NOMO-1 (cell line): Measurements from ENCODE around the gene PER2.
"Not testable (repeated sequence)": the region's sequence is repeated elsewhere in the genome, so short reads cannot be mapped to it uniquely, and the experiment has no call there.

Experiments used
- DNase-seq, 2 experiments: peaks; one replicate each; lab custom pipeline; 2025; ENCODE audit not compliant: unreplicated experiment in 2 of 2; lab: John Stamatoyannopoulos, UW

PER2 gene

DNA sequence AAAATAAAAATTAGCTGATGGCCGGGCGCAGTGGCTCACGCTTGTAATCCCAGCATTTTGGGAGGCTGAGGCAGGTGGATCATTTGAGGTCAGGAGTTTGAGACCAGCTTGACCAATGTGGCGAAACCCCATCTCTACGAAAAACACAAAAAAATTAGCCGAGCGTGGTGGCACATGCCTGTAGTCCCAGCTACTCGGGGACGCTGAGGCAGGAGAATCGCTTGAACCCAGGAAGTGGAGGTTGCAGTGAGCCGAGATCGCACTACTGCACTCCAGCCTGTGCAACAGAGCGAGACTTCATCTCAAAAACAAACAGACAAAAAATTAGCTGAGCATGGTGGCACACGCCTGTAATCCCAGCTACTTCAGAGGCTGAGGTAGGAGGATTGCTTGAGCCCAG lies 22.3 kb upstream of the PER2 start:
- DNase-seq: not testable (repeated sequence)

DNA sequence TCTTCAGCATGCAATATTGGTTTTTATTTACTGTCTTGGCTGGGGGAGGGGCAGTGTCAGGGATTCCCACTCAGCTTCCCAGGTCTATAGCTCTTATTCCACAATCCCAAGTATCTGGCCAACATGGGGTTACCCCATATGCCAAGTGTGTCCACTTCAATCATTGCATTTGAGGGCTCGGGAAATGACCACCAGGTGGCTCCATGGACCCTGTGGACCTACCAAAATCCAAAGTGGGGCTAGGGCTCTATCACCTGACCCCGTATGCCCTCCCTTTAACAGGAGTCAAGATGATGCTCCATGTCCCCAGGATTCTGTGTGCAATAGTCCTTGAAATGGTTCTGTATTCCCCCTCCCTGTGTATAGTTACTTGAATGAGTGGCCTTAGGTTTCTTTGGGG lies 19.8 kb upstream of the PER2 start:
- no peak for DNase-seq

DNA sequence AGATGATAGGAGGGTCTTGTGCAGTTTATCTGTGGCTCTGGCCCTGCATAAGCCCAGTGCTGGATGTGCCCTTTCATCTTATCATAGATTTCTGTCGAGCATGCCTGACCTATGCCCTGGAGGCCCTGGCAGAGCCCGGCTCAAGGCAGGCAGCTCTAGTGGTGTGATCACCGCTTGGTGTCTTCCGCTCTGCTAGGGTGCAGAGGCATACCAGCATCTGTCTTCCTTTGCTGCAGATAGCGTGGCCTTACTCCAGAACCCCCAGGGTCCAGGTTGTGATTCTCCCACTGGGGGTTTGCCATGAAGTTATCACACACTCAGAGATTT lies 18.2 kb upstream of the PER2 start:
- no peak for DNase-seq

DNA sequence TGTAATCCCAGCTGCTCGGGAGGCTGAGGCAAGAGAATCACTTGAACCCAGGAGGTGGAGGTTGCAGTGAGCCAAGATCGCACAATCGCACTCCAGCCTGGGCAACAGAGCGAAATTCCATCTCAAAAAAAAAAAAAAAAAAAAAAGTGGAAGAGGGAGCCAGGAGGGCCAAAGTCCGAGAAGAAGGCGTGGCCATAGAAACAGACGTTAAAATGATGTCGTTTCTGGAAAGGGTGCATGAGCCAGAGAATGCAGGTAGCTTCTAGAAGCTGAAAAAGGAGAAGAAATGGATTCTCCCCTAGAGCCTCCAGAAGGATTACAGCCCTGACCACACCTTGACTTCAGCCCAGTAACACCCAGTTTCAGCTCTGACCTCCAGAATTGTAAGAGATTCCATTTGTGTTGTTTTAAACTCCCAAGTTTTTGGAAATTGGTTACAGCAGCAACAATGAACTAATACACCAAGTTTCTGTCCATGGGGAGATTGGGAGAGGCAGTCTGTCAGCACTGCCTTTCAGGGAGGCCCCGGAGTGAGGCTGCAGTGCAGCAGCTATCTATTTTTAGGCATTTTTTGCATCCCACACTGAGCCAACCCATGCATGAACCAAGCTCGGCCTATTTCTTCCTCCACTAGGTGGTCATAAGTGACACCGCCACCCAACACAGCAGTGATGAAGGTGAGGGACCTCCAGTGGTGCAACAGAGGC lies 17.7 kb upstream of the PER2 start:
- DNase-seq: no peak

DNA sequence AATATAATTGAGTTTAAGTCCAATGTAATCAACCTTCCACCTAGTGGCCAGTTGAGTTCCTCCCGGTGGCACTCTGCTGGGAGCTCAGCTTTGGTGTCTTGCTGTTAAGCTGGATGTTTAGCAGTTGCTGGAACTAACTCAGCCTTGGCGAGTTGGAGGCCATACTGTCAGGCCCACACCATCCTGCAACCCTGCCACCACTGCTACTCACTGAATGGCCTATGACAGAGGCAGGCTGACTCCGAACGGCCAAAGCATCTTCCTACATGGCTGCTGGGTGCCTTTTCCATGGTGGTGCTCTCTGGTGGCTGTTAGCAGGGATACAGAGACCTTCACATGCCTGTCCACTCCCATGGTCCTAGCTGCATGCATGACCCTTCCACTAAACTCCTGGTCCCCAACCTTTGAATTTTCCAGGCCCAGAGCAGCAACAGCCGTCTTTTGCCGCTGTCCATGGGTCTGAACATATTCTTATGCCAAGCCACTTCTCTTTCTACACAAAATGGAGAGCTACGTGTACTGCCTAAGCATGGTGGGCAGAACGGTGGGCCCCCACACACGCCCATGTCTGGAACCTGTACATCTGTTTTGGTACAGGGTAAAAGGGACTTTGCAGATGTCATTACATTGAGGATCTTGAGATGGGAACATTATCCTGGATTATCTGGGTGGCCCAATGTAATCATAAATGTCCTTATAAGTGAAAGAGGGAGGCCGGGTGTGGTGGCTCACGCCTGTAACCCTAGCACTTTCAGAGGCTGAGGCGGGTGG lies 16.9 kb upstream of the PER2 start:
- no peak for DNase-seq

DNA sequence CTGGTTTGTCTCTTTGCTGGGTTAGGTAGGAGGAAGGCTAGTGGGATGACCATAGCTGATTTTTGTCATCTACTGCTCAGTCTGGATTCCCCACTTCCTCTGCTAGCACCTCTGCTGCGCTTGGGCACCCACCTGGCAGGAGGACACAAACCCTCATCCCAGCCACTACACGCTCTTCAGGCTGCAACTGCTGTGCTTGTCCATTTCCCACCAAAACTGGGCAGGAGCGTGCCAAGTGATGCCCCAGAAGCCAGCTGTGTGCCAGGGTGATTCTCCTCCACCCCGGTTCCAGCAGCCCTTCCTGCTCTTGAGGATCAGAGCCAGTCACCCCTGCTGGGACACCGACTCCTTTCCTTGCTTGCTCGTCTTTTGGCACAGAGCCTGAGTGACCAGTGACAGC lies 15.7 kb upstream of the PER2 start:
- no peak for DNase-seq

DNA sequence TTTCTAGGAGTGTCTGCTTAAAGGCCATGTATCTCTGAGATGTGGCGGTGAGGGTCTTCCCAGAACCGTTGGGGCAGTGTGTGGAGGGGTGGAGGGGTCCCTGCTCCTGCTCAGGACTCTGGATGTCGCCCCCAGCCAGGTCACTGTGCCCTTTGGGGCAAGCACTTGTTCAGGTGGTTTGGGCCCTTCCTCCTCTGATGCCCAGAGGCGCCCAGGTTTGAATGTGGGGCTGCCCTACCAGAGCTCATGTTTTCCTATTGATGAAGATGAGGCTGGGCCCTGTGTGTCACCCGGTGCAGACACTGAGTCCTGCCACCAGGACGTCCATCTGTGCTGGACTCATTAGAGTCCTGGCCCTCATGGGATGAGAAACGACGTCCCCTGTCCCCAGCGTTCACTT lies 14.3 kb upstream of the PER2 start:
- DNase-seq: no peak

DNA sequence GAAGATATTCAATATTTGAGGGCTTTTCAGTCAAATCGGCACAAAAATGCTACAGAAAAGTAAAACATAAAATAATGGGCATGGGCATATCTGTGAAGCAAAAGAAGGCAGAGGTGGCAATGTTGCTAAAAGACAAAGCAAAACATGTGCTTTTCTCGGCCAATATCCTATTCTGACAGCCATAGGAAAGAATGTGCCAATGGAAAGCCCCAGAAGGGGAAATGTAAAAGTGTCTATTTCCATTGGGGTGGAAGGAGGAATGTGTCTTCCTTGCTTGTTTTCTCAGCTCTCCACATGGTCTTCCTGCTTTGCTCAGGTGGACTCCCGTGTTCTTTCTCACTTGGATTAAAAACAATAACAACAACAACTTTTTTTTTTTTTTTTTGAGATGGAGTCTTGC lies 13.7 kb upstream of the PER2 start:
- no peak for DNase-seq

DNA sequence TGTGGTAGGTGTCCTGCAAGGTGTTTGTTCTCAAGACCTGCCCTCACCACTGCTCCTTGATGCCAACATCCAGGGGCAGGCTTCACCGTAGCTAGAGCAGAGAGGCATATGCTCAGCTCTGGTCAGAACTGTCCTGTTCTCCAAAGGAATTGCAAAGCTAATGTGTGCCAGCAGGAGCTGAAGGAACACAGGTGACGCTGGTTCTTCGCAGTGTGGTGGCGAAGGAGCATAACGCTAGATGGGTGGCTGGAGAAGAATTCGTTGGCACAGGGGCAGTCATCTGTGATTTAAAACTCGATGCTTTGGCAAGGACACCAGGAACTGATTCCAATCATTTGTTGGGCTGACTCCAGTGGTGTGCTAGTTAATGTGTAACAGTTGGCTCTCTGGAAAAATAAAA lies 11.4 kb upstream of the PER2 start:
- no peak for DNase-seq

DNA sequence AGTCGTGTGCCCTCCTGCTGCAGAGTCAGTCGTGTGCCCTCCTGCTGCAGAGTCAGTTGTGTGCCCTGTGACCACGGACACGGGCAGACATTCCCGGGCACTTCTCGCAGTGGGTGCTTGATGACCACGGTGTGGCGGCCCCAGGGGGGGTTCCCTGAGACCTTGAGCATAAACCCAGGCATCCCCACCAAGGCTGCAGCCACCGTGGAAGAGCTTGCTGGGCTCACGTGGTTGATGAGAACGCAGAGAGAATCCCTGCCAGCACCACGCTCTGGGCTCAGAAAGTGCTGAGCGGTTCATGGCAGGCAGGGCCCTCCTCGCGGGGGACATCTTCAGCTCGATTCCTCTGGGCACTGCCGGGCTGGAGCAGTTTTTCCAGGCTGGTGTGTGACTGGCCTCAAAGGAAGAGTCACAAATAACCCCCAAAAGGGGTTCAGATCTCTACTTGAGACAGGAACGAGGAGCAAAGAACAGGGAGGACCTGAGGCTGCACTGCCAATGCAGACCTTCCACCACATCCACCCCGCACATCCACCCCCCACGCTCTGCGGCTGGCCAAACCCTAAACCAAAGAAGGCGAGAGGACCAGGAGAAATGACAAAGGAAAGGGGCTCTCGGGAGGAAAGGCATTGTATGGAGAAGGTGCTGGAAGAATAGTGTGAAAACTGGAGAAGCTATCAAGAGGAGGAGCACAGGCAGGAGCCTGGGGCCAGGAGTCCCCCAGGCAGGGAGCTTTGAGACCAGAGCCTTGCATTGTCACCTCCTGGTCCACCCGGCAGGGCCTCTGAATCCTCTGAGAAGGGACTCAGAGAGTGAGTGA lies 8.4 kb upstream of the PER2 start:
- DNase-seq: no peak

DNA sequence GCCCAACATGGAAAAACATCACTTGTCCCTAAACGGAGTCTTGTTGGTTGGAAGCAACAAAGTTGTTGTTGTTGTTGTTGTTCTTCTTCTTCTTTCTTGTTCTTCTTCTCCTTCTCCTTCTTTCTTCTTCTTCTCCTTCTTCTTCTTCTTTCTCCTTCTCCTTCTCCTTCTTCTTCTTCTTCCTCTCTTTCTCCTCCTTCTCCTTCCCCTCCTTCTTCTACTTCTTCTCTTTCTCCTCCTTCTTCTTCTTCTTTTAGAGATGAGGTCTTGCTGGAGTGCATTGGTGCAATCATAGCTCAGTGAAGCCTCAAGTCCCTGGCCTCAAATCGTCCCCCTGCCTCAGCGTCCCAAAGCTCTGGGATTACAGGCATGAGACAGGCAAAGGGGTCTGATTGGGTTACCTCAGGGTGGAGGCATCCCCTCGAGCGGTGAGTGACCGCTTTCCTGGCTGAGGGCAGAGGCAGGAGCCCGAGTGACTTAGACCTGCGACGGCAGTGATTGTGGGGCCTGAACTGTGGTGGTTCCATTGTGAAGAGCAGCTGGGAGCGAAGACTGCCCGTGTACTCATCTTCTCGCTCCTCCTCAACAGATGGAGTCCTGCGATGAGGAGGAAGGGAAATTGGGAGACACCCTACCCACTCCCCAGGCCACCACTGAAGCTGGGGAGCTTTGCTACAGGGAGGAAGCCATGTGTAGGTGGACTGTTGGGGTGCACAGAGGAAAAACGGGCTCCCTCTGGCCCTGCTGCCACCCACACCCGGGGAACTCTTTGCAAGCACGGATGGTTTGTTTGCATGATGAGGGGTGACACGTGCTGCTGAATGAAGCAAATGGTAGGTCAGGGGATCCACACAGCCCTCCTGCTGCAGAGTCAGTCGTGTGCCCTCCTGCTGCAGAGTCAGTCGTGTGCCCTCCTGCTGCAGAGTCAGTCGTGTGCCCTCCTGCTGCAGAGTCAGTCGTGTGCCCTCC lies 7.0 kb upstream of the PER2 start:
- DNase-seq: no peak

DNA sequence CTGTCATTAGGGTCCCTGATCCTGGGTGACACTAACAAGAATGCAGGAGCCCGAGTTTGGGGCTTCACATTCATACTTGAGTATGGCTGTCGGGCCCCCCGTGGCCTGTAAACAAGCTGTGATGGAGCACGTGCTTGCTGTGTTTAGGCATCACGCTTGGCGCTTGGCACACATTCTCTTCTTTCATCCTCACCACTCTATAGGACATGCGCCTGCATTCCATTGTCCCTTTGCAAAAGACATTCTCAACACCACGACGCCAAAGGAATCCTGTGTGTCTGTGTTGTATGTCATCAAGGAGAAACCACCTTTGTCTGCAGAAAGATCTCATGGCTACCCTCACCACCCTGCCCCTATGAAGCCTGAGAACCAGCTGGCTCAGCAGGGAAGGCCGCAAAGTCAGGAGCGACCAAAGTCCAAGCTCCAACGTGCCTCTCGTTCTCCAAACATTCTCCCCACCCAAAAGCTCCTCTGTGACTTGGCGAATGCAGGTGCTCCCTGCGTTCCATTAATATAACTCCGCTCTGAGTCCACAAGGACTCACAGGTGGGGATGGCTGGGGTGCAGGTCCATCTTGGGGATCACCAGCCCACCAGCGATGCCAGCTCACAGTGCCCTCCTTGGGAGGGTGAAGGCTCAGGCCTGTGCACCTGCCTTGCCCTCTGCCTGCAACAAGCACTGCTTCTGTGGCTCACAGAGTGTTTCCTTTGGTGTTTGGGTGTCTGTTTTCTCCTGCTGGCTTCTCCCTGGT lies 6.2 kb upstream of the PER2 start:
- no peak for DNase-seq

DNA sequence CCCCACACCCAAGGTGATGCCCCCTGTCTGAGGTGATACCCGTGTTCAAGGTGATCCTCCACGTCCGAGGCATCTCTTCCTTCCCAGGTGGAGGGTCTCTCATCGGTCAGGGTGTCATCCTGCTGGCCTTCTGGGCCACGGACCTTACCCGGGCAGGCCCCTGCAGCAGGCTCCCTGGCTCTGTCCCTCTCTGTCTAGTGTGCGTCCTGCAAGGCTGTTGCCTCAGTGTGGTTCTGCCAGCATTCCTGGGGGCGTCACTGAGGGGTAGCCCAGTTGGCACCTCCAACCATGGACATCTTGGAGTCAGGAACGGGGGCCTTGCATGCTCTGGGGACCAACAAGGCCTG lies 5.6 kb upstream of the PER2 start:
- no peak for DNase-seq

DNA sequence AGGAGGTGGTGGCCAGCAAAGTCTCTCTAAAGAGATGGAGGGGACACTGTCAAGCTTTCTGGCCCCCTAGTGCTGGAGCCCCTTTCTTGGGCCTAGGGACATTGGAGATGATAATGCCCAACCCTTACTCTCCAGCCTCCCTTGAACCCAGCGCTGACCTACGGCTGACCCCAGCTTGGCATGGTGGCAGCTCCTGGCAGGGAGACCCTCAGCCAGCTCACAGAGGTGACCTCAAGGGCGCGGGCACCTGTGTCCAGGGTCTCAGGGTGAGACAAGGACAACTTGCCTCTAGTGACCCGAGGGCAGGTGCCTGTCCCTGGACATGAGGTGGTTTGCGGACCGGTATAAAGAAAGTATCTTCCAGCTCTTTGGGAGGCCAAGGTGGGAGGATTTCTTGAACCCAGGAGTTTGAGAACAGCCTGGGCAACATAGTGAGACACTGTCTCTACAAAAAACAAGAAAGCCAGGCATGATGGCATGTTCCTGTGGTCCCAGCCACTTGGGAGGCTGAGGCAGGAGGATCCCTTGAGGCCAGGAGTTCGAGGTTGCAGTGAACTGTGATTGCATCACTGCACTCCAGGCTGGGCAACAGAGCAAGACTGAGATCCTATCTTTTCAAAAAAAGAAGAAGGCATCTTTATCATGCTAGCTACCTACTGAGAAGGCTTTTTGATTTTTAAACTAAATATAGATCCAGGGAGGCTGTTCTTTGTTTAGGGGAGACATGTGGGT lies 3.3 kb upstream of the PER2 start:
- no peak for DNase-seq

DNA sequence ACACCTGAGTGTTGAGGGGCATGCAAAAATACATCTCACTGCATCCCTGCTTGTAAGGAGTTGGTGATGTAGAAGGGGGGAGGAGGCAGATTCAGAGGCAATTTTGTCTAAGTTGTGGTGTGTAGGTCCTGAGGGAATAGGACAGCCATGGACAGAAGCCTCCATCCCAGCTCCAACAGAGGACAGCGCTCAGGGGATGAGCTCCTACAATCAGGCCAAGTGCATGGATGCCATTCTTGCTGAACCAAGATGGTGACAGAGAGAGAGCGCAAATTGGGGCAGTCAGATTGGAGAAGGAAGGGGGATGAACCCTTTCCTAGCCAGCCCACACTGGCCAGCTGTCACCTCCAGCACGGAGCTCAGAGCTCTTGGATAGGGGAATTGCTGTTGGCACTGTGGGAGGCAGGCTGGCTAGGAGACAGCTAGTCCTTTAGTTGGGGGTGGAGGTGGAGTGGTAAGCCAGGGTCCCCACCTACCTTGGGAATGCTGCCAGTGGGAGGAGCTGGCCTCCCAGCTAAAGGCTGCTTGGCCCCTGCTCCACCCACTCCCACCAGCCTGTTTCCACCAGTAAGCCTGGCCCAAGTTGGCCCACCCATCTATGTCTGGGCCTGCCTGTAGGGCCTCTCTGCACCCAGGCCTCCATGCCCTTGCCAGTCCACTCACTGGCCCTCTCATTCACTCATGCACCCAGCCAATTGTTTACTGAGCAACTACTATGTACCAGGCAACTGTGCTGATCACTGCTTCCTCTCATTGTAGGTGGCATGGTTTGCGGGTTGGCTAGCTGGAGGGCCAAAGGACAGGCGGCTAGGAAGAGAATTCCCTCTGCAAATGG lies 2.5 kb upstream of the PER2 start:
- no peak for DNase-seq

DNA sequence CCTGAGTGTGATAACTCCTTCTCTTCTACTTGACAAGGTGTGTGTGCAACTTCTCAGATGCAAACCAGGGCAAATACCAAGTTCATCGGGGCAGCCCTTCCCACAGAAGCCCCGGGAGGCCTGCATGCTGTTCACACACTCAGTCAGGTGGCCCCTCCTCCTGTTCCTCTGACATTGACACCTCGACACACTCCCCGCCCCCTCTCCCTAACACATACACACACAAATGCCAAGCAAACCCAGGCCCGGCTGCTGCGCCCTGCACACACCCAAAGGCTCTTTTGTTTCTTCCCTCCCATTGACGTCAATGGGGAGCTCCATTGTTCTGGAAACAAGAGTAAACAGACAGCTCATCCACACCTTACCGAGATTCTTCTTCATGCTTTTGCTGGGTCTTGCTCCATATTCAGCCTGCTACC lies 1.7 kb upstream of the PER2 start:
- DNase-seq: no peak

DNA sequence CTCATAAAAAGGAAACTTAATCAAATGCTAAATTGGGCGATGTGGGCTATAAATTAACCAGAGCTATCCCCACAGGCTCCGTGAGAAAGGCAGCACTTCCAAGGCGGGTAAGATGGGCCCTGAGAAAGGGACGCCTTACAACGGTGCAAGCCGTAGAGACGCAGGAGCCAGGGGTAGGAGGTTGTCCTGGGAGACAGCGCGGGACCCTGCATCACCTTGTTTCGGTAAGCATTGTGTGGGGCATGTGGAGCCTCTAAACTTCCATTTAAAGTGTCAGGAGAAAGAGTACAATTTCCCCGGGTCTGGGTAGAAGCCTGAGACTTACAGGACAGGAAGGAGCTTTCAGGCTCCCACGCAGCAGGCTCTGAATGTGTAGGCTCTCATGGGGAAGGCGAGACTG lies 1.2 kb upstream of the PER2 start:
- DNase-seq: no peak
